Fibroblast of skin of left biceps (primary cell): ENCODE results near the gene TREML2.

Source experiments
- DNase-seq, 2 experiments: peaks; one replicate each; pipeline ENCODE4 v3.0.0-alpha.2; 2013; ENCODE audit warnings: low read depth in 2 of 2

TREML2 gene

DNA sequence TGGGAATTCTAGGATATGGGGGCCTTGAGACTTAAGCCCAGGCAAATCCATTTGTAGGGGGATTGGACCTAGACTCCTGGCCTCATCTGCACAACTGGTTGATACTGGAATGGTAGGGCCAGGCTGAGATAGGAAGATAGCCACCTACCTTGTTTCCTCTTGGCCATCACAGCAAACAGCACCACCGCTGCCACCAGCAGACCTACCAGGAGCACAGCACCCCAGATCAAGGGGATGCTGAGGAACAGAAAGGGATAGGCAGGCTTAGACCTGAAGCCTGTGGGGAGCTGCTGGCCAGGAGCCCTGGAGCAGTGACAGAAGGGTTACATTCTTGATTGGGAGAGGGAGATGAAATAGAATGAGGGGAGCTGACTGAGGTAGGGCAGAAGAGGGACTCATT is 50.3 kb downstream of the TREML2 start:
- DNase-seq, result no peak

DNA sequence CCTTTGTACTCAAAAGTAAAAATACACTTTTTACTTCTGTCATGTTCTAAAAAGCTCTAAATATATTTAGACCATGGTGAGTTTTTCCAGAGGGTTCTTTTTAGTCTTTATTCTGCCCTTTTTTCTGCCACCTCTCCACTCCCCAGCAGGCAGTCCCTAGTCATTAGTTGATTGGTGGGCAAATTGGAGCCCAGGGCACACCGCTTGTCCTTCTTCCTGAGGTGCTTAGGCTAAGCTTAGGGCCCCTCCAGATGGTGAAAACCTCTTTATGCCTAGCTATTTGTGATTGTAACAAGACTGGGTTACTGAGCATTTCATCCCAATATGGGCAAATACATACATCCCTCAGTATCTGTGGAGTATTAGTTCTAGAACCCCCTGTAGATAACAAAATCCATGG is 53.0 kb downstream of the TREML2 start:
- no peak for DNase-seq
